H1 (cell line): ENCODE data around the gene NPTX1.

Source experiments
- EZH2 ChIP-seq: fragments of 200-600 bp; sonication (generic); IDR thresholded peaks from 2 replicates; pipeline ENCODE4 v1.7.1; 2012; ENCODE audit warnings: low read depth, mild to moderate bottlenecking, moderate library complexity, low read length, inconsistent platforms; ENCODE audit not compliant: severe bottlenecking
- MAFK ChIP-seq: IDR thresholded peaks from 2 replicates; pipeline ENCODE4 v1.6.1; 2012; ENCODE audit warnings: low read depth, mild to moderate bottlenecking, improper control_type of control experiment, low read length
- SIN3A ChIP-seq, 2 experiments: IDR thresholded peaks in 1 of 2; conservative IDR thresholded peaks in 1 of 2; 2 replicates each; pipeline ENCODE4 v1.6.1; 2011 to 2012; ENCODE audit warnings: low read length in 2 of 2, improper control_type of control experiment in 1 of 2, low read depth in 1 of 2, mild to moderate bottlenecking in 1 of 2
- USF2 ChIP-seq: IDR thresholded peaks from 2 replicates; pipeline ENCODE4 v1.6.1; 2011; ENCODE audit warnings: low read length, improper control_type of control experiment

- TF ChIP-seq USF2 (no peak), SIN3A (conservative IDR thresholded peaks at IDR 0.05 in 1 of 2, IDR thresholded peaks at IDR 0.05 in 1 of 2; ENCODE audit: low read depth in 1 of 2, low read length in 2 of 2) (no peak), EZH2 (no peak), MAFK (no peak)
These were observed 12.5 kb downstream of the NPTX1 start for GRCh38 chr17:80463784-80464400.
